Measurements from ENCODE around the gene TLE4.

DNA sequence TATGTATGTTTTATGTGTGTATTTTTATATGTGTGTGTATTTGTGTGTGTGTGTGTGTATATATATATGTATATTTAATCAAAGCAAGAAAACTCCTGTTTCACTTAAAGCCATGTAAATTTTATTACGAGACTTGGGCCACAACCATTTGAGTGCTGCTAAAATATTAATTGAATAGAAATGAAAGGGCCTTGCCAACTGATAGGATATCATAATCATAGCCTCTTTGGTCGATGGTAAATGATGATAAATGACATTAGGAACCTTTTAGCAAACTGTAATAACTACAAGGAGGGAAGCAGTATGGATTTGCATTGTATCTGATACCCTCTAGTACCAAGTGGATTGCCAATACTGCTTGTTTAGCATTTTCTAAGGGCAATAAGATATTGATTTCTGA, 7.9 kb downstream of the TLE4 start:
- TF ChIP-seq, protein P1, sequence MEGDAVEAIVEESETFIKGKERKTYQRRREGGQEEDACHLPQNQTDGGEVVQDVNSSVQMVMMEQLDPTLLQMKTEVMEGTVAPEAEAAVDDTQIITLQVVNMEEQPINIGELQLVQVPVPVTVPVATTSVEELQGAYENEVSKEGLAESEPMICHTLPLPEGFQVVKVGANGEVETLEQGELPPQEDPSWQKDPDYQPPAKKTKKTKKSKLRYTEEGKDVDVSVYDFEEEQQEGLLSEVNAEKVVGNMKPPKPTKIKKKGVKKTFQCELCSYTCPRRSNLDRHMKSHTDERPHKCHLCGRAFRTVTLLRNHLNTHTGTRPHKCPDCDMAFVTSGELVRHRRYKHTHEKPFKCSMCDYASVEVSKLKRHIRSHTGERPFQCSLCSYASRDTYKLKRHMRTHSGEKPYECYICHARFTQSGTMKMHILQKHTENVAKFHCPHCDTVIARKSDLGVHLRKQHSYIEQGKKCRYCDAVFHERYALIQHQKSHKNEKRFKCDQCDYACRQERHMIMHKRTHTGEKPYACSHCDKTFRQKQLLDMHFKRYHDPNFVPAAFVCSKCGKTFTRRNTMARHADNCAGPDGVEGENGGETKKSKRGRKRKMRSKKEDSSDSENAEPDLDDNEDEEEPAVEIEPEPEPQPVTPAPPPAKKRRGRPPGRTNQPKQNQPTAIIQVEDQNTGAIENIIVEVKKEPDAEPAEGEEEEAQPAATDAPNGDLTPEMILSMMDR (IDR thresholded peaks at IDR 0.05): no peak
- TF ChIP-seq POLR2A (IDR thresholded peaks at IDR 0.05) (no peak), POLR2AphosphoS5 (IDR thresholded peaks at IDR 0.05) (no peak)
